ENCODE data around the gene ZCCHC7.

DNA sequence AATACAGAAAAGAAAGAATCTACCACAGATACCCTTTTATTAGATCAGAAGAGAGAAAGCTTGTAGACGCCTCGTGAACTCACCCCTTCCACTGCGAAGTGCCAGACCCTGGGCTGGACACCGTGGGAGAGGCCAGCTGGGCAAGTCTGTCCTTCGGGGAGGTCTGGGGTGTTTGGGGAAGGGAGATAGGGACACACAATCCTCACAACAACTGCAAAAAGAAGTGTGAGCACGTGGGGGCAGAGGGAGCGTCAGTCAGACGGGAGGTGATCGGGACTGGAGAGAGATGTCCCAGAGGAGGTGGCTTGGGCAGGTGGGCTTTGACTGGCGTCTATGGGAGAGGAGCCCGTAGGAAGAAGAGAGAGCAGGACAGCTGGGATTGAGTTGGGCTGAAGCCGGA, 274.9 kb downstream of the ZCCHC7 start:
- TF ChIP-seq, protein P1, sequence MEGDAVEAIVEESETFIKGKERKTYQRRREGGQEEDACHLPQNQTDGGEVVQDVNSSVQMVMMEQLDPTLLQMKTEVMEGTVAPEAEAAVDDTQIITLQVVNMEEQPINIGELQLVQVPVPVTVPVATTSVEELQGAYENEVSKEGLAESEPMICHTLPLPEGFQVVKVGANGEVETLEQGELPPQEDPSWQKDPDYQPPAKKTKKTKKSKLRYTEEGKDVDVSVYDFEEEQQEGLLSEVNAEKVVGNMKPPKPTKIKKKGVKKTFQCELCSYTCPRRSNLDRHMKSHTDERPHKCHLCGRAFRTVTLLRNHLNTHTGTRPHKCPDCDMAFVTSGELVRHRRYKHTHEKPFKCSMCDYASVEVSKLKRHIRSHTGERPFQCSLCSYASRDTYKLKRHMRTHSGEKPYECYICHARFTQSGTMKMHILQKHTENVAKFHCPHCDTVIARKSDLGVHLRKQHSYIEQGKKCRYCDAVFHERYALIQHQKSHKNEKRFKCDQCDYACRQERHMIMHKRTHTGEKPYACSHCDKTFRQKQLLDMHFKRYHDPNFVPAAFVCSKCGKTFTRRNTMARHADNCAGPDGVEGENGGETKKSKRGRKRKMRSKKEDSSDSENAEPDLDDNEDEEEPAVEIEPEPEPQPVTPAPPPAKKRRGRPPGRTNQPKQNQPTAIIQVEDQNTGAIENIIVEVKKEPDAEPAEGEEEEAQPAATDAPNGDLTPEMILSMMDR (IDR thresholded peaks at IDR 0.05) = no peak
- TF ChIP-seq EP300 (IDR thresholded peaks at IDR 0.05) = no peak
